Right kidney (tissue), 1 donor: ENCODE results near the gene ANKRD11.

ENCODE experiments used
- DNase-seq: peaks from one replicate; pipeline ENCODE4 v3.0.0-alpha.2; 2016

The ANKRD11 gene

DNA sequence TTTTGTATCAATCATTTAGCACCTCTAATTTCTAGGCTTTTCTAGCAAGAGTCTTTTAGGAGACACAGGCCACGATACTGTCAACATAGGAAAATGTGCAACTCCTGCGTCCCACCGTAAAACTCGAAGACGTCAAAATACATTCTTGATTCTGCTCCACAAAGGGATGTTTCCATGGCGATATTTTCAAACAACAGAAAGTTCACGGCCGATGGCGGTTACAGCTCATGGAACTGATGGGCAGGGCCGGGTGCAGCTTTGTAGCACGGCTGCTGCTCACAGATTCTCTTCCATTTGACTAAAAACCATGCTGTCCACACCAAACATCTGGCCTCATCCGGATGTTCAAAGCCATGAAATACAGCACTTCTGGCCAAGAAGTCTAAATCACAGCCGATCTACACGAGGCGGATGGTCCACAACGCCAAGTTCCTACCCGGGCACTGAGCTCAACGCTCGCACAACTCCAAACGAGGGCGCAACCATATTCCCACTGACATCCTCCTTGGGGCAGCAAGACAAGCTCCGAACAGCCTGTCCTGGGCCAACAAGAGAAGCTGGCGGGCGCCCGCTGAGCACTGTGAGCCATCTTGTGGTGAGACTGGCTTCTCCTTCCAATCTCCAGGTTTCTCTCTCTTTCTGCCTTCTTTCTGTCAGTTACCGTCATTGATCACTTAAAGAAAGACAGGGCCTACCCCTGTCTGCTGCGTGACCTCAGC lies 193.0 kb downstream of the ANKRD11 start:
- no peak for DNase-seq

DNA sequence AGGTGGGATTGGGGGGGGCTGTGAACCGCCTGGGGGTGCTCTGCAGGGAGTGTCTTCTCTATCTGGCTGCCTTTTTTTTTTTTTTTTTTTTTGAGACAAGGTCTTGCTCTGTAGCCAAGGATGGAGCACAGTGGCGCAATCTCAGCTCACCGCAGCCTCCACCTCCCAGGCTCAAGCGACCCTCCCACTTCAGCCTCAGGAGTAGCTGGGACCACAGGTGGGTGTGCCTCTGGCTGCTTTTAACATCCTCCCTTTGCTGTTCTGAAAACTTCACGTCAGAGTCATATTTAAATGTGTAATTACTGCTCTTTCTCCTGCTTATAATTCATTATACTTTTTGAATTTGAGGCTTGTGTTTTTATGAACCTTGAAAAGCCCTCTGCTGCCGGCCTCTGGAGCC lies 194.4 kb downstream of the ANKRD11 start:
- no peak for DNase-seq

DNA sequence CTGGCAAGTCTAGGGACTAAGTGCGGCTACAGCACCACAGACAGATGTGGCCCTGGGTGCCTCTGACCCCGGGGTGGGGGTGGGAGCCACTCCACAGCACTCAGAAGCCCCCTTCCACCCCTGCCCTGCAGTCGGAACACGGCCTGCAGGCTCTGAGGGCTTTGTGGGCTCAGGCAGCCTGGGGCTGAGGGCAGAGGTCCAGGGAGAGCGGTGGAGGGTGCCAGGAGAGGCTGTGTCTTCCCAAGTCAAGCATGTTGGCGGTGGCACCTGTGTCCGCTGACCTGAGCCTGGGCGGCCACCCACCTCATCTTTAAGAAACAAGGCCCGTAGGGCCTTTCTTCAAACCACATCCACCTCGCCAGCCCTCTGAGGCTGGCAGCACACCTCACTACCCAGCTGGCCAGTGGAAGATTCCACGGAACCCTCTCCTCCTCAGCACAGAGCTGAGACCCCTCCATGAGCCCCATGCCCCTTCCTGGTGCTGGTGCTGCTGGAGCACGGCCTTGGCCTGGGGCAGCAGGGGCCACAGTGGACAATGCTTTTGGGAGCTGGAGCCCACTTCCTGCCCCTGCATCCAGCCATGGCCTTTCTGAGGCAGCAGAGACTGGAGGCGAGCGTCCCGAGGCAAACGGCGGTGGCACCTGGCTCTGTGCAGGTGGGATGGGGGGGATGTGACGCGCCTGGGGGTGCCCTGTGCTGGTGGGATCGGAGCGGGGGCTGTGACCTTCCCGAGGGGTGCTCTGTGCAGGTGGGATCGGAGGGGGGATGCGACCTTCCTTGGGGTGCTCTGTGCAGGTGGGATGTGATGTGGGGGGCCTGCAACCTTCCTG lies 195.1 kb downstream of the ANKRD11 start:
- no peak for DNase-seq

DNA sequence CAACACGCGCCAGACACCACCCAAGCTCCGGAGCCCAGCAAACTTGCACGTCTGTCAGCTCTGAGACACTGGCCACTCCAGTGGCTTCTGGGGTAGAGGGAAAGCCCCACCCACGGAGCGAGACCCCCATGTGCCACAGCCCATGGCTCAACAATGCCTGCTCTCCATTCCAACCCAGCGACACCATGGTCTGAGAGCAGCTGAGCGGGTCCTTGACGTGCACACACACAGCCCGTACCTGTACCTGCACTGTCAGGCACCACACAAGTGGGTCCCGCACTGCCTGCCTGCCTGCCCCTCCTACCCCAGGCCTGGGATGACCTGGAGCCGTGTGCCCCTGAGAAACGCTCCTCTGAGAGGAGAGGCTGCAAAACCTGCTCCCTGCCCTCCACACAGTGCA lies 195.9 kb downstream of the ANKRD11 start:
- DNase-seq: no peak

DNA sequence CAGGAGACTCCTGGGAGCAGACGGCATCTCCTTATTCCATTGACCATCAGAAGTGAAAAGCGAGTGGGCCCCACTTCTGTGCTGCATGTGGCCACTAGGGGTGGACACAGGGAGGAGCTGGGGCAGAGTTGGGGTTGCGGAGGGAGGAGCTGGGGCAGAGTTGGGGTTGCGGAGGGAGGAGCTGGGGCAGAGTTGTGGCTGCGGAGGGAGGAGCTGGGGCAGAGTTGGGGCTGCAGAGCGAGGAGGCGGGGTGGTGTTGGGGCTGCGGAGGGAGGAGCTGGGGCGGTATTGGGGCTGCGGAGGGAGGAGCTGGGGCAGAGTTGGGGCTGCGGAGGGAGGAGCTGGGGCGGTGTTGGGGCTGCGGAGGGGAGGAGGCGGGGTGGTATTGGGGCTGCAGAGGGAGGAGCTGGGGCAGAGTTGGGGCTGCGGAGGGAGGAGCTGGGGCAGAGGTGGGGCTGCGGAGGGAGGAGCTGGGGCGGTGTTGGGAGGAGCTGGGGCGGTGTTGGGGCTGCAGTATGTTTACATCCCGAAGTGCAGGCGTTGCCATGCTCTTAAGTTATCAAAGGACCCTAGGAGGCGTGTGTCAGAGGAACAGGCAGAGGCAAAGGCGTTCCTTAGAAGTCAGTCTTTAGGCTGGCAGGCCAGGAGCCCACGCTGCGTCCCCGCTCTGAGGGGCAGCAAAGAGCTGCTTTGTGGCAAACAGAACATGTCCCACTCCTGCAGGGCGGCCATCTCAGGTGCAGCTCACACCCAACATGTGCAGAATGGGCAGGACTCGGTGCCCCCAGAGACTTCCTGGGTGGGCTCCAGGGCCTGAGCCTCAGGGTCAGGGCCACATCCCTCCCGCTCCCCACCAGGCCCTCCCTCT lies 196.9 kb downstream of the ANKRD11 start:
- DNase-seq: no peak

DNA sequence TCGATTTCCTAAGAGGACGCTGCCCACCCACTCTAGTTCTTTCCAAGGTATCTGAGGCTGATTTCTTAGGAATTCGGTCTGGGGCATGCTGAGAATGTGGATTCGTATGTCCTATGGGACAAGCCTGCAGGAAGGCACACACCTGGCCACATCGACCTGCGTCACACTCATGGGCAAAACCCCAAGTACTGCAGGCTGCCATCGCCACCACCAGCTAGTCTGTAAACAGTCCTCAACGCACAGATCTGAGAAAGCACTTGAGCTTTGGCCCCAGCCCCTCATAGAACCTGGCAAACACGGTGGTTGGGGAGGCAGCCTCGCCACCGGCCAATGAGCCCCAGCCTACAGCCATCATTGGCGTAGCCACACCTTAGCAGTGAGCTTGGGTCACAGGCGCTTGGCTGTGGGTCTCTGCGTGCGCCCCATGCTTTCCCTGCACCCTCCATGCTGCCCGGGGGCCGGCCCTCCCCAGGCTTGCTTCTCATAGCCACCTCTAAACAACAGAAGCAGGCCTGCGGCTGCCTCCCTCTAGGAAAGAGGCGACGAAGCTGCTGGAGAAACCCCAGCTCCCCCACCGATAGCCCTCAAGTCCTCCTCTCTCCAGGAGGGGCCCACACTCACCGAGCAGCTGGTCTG lies 197.8 kb downstream of the ANKRD11 start:
- DNase-seq: no peak

DNA sequence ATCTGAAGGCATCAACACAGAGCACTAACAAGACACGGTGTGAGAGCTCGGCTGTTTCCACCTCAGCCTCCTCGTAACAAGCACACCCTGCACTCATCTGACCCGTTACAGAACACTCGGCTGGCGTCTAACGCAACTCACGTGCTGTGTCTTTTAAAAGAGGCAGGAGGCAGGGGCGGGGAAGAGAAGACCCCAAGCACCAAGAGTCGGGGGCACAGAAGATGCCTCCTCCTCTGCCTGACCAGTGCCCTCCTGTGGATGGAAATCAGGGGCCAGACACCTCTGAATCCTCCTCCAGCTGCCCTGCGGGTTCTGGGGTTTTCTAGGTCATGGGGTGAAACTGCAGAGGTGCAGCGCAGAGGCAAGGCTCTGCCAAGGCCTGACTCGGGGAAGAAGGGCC lies 198.6 kb downstream of the ANKRD11 start:
- no peak for DNase-seq

DNA sequence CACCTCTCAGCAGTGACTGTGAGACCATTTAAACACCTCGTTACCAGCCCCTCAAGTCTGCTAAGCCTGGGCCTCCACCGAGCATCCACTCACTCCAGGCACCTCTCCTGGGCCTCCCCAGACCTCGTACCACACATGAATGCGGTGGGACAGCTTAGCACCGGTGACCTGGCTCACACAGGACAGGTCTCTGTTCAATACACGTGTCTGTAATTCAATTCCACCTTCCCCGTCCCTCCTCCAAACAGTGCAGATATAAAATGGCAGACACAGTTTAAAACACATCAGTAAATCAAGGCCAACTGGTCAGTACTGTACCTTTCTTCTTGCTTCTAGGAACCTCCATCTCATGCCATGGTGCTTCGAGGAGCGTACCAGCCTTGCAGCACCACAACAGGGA lies 199.0 kb downstream of the ANKRD11 start:
- no peak for DNase-seq

DNA sequence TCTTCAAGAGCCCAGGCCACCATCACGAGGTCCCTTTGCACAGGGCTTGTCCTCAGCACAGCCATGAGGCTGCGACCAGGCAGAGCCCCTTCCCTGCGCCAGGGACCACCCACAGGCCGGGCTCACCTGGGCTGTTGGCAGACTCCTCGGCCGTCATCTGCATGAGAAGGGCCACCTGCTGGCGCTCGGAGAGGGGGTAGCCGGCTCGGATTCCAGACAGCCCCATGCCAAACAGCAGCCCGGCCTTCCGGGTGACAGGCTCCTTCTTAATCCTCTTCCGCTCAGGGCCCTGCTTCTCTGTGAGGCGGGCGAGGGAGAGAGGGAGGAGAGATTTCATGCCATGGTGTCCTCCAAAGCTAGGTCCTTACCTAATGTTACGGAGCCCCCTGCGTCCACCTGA lies 199.5 kb downstream of the ANKRD11 start:
- DNase-seq: no peak

DNA sequence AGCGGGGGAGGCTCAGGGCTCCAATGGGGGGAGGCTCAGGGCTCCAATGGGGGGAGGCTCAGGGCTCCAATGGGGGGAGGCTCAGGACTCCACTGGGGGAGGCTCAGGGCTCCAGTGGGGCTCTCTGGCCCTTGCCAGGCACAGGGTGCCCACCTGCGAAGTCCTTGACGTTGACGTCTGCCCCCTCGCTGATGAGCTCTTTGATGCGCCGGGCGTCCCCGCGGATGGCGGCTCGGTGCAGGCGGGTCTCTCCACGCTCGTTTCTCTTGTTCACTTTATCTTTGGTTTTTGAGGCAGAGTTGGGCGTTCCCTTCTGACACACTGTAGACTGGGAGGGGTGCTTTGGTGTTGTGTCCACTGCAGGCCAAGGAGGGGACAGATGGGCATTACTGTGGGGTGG lies 199.9 kb downstream of the ANKRD11 start:
- DNase-seq: no peak

DNA sequence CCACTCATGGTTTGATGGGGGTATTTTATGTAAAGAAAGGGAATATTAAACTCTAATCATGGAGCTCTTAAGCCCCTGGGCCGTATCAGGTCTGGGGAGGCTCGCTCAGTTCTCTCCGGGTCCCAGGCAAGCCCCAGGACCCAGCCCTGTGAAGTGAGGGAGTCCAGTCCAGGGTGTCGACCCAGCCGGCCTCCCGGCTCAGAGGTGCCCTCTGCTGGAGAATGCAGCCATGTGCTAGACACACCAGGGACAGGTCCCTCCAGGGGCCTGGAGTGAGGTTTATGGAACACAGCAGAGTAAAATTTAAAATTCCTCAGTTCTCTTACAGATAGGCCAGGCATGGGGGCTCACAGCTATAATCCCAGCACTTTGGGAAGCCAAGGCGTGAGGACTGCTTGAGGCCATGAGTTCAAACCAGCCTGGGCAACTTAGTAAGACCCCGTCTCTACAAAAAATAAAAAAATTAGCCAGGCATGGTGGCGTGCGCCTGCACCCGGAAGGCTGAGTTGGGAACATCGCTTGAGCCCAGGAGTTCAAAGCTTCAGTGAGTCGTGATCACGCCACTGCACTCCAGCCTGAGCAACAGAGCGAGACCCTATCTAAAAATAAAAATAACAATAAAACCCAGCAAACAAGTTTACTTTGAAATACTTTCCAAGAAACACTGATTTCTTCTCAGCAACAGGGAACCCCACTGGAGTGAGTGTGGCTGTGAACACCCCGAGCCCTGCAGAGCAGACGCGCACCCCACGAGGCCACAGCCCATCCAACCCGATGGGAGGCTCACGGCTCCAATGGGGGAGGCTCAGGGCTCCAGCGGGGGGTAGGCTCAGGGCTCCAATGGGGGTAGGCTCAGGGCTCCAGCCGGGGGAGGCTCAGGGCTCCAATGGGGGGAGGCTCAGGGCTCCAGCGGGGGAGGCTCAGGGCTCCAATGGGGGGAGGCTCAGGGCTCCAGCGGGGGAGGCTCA lies 200.6 kb downstream of the ANKRD11 start:
- DNase-seq: peak; percentile 33

DNA sequence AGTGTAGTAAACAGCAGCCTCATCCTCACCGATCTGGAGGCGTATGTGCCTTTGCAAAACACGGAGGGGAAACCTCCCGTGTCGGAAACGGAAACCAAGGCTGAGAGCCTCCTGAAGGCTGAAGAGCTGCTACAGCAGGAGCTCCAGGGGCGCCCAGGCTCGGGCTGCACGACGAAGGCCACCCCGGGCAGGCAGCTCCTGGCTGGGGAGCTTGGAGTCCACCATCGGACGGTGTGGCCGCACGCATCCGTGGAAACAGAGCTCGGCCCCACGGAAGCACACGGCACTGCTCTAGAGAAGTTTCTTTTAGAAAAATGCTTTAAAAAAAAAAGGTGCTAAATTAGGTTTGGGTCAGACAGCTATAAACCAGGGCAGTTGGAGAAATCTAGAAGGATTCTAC lies 201.4 kb downstream of the ANKRD11 start:
- no peak for DNase-seq

DNA sequence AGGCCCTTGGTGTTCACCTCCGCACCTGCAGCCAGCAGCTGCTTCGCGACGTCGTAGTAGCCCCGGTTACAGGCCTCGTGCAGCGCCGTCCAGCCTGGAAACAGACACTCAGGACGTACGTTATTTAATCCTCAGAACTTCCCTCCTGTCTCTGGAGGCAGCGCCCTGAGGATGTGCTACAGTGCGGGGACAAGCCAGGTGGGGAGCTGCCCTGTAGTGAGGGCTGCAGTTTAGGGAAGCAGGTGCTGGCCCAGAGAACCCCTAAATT lies 201.8 kb downstream of the ANKRD11 start:
- no peak for DNase-seq

DNA sequence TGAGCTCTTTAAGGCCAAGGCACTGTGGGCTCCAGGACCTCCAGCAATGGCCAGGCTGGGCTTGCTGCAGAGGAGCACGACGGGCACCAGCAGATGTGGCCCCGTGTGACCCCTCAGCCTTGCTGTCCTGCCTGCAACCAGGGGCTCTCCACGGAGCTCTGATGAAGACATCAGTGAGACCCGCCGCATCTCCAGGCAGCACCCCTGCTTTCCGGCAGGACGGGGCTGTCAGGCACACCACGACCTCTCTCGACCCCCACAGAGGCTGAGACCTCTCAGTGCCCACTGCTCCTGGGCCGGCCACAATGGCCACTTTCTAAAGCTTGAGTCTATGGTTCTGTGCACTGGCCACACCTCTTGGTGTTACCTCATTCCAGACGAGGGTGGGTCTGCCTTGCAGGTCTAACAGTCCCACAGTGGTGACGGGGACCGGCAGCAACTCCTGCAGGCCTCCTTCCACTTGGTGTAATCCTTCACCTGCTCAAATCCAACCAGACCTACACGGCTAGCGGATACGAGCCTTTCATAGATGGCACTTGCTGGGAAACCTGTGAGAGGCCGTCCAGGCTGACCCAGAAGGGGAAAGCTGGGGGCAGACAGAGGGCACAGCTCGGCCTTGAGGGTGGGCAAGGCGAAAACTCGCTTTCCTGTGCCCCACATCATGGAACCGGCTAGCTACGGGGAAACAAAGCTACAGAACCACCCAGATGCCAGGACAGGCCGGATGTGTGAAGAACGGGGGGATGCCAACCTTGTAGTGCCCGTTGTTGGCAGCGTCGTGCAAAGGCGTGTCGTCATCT lies 202.4 kb downstream of the ANKRD11 start:
- no peak for DNase-seq

DNA sequence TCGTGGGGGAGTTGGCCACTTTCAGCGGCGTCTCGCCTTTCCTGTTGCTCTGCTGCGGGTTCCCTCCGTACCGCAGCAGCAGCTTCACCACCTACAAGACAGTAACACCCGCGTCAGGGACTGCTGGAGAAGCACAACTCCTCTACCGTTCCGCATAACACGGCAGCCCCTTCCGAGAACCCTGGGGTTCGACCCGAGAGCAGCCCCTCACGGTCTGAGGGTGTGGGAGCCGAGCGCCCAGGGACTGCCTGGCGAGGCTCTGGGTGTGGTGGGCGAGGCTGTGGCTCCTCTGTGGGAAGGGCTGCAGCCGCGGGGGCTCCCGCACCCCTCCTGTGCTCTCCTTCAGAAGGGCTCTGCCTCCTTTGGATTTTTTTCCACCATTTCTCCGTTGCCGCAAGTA lies 204.3 kb downstream of the ANKRD11 start:
- no peak for DNase-seq

DNA sequence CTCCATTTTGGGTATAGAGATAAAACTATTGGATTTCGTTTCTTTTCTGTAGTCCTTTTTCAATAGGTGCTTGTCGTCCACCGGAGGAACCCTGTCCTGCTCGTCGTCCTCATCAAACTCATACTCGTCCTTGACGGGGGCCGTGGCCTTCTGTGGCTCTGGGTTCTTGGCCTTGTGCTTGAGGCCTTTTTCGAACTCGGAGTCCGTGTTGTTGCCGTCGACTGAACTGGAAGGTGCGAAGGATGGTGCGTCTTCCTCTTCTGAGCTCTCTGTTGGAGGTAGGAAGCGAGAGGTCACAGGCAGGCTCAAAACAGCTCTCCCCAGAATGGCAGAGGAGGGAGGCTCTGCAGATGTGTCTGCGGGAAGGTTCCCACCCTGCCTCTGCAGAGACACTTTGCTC lies 205.0 kb downstream of the ANKRD11 start:
- no peak for DNase-seq

DNA sequence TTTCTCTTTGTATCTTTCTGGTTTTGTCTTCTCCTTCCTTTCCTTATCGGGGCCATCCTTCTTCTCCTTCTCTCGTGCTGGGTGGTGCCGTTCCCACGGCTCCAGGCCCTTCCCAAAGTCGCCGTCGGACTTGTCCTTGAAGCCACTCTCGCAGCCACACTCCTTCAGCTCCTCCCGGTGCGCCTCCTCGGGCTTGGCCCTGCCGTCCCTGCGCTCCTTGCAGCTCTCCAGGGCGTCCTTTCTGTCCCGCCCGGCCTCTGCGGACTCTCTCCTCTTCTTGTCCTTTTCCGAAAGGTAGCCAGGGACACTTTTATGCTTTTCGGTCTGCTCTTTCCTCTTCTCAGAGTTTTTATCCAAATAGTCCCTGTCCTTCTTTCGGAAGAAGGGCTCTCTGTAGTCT lies 206.9 kb downstream of the ANKRD11 start:
- no peak for DNase-seq

DNA sequence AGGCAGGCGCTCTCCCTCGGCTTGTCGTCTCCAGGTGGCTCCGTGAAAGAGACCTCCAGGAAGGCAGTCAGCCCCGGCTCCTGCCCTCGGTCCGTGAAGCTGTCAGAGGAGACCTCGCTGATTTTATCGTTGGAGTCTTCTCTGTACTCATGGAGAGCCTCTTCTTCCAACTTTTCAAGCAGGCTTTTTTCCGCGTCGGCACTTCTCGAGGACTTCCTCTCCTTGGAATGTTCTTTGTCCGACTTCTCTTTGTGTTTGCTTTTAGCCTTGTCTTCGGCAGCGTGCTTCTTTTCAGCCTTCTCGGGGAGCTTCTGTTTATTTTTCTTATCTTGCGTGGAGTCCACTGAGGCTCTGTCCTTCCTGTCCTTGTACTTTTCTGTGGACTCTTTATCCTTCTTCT lies 207.8 kb downstream of the ANKRD11 start:
- DNase-seq: no peak

DNA sequence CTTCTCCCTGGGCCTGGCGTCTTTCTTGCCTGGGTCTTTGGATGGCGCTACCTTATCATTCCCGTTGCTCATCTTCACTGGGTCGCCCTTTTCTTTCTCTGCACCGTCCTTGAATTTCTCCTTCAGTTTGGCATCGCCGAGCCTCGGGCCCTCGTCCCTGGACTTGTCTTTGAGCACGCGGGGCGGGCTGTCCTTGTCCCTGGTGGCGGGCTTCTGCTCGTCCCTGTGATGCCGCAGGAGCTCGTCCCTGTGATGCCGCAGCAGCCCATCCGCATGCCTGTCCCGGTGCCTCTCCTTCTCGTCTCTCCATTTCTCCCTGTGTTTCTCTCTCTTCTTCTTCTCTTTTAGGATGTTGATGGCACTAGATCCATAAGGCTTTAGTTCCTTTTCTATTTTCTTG lies 208.5 kb downstream of the ANKRD11 start:
- no peak for DNase-seq

DNA sequence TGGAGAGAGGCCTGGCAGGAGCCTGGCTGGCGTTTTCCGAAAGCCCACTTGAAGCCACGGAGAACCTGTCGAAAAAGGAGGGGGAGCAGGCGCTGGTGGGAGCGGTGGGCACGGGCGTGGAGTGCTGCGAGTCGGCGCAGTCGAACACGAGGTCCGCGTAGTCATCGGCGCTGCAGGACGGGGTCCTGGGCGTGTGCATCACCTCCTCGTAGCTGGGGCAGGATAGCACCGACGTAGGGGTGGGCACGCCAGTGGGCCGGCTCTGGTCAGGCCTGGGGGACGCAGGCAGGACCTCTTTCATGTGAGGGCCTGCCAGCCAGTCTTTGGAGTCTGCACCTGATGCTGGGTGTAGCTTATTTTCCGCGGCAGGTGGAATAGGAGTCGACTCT lies 209.2 kb downstream of the ANKRD11 start:
- DNase-seq: no peak
